ENCODE data around the gene RRN3.

DNA sequence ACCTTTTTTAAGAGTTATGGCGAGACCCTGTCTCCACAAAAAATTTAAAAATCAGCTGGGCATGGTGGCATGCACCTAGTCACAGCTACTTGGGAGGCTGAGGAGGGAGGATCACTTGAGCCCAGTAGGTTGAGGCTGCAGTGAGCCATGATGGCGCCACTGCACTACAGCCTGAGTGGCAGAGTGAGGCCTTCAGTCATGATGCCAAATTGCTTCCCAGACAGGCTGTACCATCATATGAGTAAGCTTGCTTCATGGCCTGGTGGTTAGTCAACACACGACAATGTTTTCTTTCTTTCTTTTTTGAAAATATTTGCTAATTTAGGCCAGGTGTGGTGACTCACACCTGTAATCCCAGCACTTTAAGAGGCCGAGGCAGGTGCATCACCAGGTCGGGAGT is 50.7 kb downstream of the RRN3 start:
- TF ChIP-seq, protein P1, sequence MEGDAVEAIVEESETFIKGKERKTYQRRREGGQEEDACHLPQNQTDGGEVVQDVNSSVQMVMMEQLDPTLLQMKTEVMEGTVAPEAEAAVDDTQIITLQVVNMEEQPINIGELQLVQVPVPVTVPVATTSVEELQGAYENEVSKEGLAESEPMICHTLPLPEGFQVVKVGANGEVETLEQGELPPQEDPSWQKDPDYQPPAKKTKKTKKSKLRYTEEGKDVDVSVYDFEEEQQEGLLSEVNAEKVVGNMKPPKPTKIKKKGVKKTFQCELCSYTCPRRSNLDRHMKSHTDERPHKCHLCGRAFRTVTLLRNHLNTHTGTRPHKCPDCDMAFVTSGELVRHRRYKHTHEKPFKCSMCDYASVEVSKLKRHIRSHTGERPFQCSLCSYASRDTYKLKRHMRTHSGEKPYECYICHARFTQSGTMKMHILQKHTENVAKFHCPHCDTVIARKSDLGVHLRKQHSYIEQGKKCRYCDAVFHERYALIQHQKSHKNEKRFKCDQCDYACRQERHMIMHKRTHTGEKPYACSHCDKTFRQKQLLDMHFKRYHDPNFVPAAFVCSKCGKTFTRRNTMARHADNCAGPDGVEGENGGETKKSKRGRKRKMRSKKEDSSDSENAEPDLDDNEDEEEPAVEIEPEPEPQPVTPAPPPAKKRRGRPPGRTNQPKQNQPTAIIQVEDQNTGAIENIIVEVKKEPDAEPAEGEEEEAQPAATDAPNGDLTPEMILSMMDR (IDR thresholded peaks at IDR 0.05) = no peak
- no peak for TF ChIP-seq POLR2A (IDR thresholded peaks at IDR 0.05)

Data from Peyer's patch (tissue), 4 donors.